Amniotic stem cell (primary cell): Measurements from ENCODE around the gene BAG5.
A peak's percentile ranks its signal among the peaks of the same experiment; 100 is the strongest.
"Not testable (repeated sequence)": the region's sequence is repeated elsewhere in the genome, so short reads cannot be mapped to it uniquely, and the experiment has no call there.

Experiments used
- DNase-seq: peaks from one replicate; lab custom pipeline; 2025; lab: John Stamatoyannopoulos, UW

Gene BAG5

GRCh38 chr14:103562429-103563225, at the start of gene BAG5, which contains the start of gene COA8:
BAG5 (minus strand) TSS chr14:103562657; CDS start chr14:103561164, 1,493 bp downstream.
COA8 (plus strand) TSS chr14:103562960; CDS start chr14:103563002, 42 bp downstream.
- peak; percentile 37 for DNase-seq

- no peak for DNase-seq
These were observed 48.8 kb upstream of the BAG5 start for GRCh38 chr14:103611215-103611614.

- DNase-seq, result not testable (repeated sequence)
These were observed 46.6 kb upstream of the BAG5 start for GRCh38 chr14:103609081-103609480.

GRCh38 chr14:103607822-103608221, 45.4 kb upstream of the BAG5 start:
- no peak for DNase-seq

- no peak for DNase-seq
These were observed 44.7 kb upstream of the BAG5 start for GRCh38 chr14:103606963-103607668.

- no peak for DNase-seq
These were observed 42.2 kb upstream of the BAG5 start for GRCh38 chr14:103604620-103605019.

GRCh38 chr14:103600503-103600902, 38.0 kb upstream of the BAG5 start:
- DNase-seq, result no peak

- DNase-seq, result peak; percentile 86
These were observed 35.3 kb upstream of the BAG5 start for GRCh38 chr14:103597623-103598377.

- peak; percentile 33 for DNase-seq
These were observed 31.8 kb upstream of the BAG5 start for GRCh38 chr14:103594265-103594664.

GRCh38 chr14:103593577-103593976, 31.1 kb upstream of the BAG5 start:
- no peak for DNase-seq

- DNase-seq, result no peak
These were observed 22.0 kb upstream of the BAG5 start for GRCh38 chr14:103584326-103584915.

GRCh38 chr14:103581954-103582703, 19.7 kb upstream of the BAG5 start:
- no peak for DNase-seq

- no peak for DNase-seq
These were observed 18.7 kb upstream of the BAG5 start for GRCh38 chr14:103581206-103581605.

- no peak for DNase-seq
These were observed 16.1 kb upstream of the BAG5 start for GRCh38 chr14:103578401-103579075.

- peak; percentile 64 for DNase-seq
These were observed 14.0 kb upstream of the BAG5 start for GRCh38 chr14:103576371-103577024.

GRCh38 chr14:103574707-103575285, 12.3 kb upstream of the BAG5 start:
- DNase-seq, result no peak

- DNase-seq, result no peak
These were observed 11.6 kb upstream of the BAG5 start for GRCh38 chr14:103574104-103574503.

GRCh38 chr14:103569408-103569807, 7.0 kb upstream of the BAG5 start:
- no peak for DNase-seq

- no peak for DNase-seq
These were observed 6.5 kb upstream of the BAG5 start for GRCh38 chr14:103568952-103569351.
